GM20431 (cell line): ENCODE results near the gene DCANP1.

Experiments
- in situ Hi-C: fragments of 300-500 bp; cut with MseI, MboI; formaldehyde crosslinking; loops from one replicate; pipeline ENCODE4 v1.15.0; 2020; ENCODE audit warnings: low sequenced_read_pairs; ENCODE audit not compliant: unreplicated experiment

Gene DCANP1

DNA sequence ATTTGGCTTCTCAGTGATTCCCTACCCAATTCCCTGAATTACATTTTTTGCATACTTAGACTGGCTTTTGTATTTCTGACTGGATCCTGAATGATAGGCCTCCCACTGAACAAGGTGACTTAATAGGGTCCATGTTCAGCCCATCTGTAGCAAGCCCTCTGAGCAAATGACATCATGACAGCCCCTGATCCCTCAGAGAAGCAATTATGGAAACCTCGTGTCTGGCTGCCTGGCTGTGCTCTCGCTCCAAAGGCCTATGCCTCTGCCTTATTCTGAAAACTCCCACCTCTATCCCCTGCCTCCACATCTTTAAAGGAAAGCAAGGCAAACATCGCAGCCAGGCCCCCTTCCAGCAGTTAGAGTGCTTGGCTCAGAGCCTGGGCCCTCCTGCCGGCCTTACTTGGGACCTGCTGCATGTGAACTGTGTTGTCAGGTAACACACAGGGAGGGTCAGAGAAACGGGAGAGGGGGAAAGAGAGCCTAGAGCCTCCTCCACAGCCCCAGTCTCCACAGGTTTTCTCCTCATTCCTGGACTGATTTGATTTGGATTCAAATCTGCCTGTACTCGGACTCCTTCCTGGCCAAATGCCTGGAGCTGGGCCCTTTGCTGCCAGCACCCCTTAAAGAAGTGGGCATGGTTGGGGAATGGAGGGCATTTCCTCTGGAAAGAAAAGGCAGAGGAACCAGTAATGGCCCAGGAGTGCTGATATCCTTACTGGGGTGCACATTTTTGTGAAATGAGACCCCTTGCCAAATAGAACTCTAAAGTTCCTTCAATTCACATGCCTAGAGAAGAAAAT, 3.8 kb downstream of the DCANP1 start:
- in situ Hi-C loops, result no loop called here

DNA sequence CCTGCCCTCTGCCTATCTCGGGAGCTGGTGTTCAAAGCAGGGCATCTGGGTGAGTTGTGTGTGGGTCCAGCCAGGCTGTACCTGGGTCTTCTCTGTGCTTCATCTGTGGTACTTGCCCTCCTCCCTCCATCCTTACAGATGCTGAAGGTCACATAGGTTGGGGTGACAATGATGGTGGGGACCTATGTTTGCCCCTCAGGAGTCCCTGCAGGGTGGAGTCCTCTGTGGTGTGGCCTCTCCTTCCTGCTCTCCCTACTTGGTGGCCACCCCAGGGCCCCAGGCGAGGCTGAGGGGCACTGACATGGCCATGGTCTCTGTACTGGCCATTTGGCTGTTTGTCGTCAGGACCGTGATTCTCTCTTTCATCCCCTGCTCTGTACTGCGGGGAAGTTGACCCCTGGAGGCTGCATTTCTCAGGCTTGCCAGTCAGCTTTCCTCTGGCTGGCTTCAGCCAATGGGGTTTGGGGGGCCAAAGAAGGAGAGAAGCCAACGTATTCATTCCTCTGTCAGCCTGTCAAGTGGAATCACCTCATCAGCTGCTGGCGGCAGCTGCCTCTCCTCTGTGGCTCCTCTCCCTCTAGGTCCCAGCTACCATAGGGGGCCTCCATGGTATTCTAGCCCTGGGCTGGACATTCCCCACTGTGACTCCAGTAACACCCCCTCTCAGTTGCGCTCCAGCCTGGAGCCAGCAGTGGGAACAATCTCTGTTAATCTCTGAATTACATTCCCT, 4.6 kb downstream of the DCANP1 start:
- in situ Hi-C loops, result no loop called here

DNA sequence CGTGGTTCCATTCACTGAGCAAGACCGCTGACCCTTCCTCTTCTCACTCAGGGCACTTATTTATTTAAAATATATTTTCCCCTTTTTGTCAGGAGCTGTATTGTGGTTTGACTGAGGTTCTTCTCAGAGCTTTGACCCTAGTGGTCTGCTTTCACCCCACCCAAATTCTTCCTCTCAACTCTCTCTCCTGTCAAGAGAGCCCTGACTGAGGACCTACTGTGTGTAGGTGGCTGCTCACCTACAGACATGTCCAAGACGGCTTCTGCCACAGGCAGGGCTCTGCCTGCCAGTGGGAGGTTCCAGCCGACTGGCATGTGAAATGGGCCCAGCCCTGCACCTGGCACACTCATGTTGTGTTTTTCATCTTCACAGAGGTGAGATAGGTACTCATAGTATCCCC, 5.2 kb downstream of the DCANP1 start:
- in situ Hi-C loops, result no loop called here

DNA sequence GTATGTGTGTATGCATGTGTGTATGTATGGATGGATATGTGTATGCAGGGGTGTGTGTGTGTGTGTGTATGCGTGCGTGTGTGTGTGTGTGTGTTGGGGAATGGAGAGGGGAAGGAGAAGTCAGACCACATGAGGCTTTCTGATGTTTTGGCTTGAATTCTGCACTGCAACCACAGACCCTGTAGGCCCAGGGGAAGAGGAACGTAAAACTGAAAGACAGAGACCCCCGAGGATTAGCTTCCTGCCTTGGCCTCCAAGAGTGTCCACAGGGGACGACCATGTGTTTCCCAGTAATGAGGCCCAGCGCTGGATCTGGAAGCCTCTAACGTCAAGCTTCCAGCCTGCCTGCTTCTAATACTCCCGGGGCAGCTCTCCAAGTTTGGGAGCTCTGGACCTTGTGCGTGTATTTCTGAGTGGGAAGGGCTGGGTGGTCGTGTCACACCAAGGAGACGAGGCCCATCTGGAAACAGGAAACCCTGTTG, 5.8 kb downstream of the DCANP1 start:
- in situ Hi-C loops, result no loop called here

DNA sequence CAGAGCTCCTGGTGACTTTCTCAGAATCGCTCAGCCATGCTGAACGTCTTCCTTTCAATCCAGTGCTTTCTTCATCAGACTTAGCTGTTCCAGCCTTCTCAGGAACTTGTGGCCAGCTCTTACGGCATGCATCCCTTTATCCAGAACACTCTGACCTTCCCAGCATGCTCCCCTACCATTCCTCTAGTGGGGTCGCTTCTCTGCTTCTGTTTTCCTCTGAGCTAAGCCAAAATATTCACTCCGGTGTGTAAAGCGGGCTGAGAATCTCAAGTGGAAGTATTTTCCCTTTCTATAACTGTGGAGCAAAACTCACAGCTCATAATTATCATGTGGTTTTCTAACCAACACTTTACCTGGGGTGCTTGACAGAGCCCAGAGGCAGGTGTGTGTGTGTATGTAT, 6.2 kb downstream of the DCANP1 start:
- in situ Hi-C loops, result no loop called here

DNA sequence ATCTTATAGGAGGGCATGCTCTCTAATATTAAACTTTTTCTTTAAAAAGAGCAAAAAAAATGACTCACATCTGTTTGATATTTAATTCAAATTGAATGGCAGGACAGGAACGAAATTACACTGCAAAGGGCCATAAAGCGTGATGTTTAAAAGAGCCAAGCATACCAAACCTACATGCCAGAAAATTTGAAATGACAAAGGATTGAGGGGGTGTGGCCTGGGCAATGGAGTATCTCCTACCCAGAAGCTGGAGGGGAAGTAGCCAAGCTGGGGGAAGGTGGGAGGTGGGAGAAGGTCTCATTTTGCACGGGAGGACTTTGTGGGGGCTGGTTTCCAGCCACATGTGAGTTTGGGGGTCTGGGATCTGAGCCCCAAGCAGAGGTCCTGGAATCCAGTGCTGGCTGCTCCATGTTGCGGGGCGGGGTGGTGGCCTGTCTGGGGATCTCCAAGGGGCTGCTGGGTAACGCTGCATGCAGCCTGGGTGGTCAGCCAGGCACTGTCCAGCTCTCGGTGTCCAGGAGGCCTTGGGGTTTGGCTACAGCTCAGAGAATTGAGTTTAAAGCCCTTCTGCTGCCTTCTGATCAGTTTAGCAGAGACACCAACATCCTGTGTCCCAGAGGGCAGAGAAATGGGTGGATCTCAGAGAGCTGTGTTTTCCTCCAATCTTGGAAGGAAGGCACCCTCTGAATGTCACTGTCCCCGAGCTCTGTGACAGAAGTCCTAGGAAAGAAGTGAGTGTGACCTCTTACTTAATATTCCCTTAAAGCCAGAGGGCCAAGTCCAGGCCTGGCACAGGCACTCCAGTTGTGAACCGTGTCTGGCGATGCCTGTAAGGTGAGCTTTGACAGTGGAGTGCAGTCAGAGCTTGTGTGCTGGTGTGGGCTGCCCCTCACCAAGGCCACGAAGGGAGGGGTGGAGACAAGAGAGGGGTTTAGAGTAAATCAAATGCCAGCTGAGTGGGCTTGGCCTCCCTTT, 7.6 kb downstream of the DCANP1 start:
- in situ Hi-C loops, result no loop called here

DNA sequence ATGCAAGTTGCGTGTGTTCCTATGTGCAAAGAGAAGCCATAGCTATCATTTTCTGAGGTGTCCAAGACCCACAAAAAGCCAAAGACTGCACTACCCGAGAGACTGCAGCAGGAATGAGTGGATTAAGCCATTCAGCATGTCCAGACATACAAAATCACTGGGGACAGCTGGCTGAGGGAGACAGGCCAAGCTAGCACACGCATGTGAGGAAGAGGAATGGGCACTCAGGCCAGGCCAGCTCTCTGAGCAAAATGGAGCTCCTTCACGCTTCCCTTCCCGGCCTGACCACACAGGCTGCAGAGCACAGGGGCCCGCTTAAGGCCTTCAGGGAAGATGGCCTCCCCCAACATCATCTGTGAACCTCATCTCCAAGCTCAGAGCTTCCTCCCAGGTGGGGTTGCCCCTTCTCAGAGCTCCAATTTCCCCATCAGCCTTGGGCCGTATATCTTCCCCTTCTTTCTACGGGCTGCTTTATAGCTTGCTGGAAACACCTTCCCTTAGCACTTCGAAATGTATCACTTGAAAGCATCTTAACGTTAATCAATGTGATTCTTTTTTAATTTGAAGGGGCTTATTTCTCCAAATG, 8.4 kb downstream of the DCANP1 start:
- in situ Hi-C loops, result no loop called here

DNA sequence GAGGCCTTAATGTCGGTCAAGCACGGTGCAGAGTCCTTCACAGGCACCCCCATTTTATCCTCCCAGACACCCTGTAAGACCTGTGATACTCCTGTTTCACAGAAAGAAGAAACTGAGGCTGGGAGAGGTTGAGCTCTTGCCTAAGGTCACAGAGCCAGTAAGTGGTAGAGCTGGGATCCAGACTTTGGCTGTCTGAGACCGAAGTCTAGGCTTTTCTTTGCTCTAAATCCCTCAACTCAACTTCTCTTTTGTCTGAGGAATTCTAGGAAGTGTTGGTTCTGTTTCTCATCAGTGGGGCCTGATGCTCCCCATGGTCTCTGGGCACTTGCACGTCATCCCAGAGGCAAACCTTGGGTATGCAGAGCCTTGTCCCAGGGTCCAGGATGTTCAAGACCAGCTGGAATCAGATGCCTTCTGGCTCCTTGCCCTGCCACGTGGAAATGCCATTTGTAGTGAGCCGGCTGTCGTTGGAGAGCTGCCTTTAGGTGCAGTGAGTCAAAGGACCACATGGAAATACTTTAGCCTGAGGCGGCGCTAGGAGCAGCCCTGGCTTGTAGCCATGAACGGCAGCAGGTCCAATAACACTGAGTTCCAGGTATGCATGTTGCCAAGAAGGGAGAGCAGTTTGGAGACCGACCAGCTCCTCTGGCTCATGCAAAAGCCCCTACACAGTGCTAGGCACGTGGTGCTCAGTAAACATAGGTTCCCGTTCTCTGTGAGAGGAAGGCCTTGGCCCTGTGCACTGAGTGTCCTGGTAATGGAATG, 9.2 kb downstream of the DCANP1 start:
- in situ Hi-C loops, result no loop called here

DNA sequence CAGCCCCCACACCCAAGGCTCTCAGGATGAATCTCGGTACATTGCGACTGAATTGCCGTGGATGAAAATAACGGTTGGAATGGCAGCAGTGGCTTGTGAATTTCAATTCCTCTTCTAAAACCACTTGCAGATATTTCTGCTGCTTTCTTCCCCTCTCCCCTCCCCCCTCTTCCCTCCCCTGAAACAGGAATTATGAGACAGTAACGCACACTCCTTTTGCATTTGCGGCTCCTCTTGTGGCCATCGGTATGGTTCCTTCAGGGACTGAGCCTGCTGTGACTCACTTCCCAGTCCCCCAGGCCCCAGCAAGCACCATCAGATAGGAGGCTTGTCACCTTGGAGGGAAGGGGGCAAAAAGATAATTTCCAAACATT, 9.7 kb downstream of the DCANP1 start:
- in situ Hi-C loops, result no loop called here

DNA sequence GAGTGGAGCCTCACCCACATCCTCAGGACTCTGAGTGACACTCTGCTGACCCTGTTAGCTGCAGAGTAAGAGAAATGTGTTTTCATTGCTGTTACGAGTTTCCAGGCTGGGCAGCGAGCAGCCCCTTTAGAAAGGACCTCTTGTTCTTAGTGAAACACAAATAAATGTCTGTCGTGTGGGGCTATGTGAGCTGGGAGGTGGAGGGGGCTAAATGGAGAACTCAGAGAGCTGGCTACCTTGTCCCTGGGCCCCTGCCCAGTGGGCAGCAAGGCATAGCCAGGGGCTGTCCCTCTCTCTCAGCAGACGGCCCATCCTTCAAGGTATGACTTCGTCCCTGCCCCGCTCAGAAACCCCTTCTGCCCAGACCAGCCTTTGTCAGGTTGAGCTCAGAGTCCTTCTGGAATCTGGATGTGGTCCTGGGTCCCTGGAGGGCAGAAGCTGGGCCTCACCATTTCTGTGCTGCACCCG, 10.2 kb downstream of the DCANP1 start:
- in situ Hi-C loops, result no loop called here

DNA sequence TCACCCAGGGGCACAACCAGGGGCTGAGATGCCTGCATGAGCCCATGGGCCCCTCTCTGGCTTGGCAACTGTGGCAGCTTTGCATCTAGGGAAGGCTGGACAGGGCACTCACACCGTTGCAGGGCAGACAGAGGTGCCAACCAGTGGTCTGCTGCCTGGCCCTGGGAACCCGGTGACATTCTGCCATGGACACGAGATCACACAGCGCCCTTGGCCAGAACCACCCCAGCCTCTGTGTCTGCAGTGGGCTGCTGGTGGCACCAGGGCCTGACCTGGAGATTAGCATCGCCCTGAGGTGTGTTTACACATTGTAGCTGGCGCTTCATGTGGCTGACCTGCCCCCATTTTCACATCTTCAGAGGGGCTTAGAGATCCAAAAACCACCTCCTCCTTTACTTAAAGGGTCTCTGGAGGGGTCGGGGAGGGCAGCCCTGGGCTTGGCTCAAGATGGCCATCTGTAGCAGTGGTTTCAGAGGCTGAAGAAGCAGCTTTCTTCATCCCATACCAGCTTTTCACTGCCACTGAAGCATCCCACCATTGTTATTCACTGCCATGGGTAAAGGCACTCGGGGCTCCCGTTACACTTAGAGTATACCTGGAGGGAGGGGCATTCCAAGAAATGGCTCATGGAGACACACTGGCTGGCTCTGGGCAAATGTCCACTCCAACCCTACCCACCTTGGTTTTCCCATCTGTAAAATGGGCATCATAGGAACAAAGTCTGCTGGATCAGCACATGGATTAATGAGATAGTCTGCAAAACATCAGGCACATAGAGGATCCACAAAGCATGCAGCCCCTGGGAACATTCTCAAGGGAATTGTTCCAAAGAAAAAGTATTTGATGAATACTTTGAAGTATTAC, 11.4 kb downstream of the DCANP1 start:
- in situ Hi-C loops, result no loop called here

DNA sequence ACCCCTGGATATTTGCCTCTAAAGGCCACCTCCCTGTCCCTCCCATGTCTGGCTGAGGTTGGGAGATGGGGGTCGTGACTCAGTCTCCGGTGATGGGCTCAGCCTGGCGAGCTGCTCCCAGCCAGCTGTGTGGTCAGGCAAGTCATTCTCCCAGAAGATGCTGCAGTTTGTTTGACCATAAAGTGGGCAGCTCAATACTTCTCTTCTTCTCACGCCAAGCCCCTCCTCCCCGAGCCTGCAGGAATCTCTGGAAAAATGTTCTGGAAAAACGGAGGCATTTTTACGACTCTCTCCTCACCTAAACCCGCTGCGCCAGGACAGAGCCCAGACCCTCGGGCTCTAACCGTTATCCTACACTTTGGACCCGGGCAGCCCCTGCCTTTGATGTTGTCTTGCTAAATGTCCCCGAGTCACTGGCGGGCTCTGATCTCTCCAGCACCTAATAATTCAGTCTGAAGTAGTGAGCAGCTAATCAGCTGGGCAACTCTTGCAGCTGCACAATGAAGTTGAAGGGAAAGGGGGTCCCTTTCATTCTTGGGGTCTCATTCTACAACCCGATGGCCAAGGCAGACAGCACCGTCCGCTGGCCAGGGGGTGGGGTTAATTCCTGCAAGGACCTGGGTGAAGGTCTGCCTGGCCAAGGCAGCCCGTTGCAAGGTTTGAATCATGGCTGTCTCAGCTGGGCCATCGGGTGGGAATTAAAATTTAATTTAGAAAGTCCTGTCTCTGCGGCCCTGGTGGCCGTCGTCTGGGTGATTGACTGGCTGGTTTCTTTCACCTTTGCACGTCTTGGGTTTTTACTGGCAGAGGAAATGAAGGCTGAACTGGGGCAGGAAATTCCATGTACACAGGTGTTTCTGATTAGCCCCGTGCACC, 12.3 kb downstream of the DCANP1 start:
- in situ Hi-C loops, result no loop called here

DNA sequence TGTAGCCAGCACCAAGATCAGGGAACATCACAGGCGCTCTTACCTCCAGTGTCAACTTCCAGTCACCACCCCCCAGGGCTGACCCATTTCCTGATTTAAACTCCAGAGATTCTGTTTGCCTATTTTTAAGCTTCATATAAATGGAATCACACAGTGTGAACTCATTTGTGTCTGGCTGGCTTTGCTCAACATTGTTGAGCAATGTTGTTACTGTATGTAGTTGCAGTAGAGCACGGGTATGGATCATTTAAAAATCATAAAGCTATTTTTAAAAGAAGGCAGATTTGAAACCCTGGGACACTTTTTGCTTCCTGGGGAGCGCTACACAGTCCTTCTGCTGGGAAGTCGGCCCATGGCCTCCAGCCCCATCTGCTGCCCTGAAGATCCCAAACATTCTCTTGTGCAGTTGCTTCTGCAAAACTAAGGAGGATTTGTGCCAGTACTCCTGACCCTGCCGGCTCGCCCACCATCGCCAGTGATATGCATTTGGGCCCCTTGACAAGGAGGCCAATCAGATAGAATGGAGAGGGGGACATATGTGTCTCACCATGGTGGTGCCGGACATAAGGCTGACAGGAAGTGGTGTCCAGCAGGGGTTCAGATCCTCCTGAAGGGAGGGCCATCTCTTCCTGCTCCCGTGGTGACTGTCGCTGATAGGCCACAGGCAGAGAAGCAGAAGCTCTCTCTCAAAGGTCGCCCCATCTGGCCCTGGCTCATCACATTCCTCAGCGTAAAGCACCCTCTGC, 13.3 kb downstream of the DCANP1 start:
- in situ Hi-C loops, result no loop called here

DNA sequence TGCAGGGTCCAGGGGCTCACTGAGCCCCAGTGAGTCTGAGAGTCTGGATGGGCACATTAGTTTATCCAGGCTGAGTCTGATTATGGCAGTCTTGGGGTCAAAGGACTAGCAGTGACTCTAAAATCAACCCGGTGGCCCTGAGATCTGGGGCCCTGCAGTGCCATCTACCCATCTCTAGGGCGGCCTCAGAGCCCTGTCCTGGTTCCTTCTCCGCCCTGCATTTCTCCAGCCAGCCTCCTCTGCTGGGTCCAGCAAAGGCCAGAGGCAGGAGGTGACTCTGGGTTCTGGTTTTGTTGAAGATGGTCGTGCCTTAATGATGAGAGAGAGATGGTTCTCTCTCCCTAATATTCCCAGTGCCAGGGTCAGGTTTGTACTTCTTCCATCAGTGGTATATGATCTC, 15.0 kb downstream of the DCANP1 start:
- in situ Hi-C loops, result no loop called here

DNA sequence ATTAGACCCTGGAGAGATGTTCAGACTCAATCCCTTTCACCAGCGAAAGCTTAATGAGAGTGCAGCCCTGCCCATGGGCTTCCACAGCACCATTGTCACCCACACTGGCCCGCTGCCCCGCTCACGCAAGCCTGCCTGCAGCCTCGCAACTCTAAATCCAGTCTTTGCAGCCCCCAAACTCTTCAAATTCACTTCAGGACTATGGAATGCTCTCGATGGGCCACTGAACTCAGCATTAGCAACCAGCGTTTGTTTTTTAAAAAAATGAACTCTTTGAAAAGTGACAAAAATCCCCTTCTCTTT, 17.1 kb downstream of the DCANP1 start:
- in situ Hi-C loops, result no loop called here

DNA sequence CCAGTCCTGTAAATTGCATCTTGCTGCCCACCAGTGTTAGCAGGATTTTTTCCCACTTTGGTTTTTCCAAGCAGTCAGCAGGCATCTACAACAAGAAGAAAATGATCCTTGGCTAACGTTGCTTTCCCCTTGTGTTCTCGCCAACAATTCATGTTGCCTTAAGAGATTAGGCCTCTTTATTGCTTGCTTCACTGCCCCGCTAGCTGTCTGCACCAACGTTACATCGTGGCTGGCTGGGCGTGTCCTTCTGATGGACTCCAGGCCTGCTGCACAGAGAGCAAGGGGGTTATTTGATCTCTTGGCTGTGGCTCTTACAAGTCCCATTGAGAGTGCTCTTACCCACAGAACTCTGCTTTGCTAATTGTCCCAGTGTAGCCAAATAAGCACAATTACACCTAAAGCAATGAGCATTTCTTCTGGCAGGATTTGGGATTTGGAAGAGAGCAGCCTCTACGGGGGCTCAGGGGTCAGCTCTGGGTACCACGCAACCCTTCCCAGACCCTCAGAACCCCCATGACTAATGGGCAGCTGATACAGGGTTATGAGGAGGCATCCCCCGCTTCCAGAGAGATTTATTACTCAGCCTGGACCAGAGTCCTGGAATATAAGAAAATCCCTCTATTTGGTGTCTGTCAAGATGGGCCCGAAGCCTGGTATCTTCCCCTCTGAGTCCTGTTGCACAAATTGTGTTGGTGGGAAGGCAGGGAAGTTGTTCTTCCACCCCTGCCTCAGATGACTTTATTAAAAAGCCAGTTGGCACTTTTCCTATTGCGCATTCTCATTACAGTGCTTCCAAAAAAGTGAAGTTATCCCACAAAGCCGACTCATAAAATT, 17.6 kb downstream of the DCANP1 start:
- in situ Hi-C loops, result no loop called here
